Liver (tissue), 9 donors: ENCODE data around the gene STX12. TPM values are rescaled to one million over a fixed set of nuclear protein-coding genes. Genes with fewer than 3 reads are reported as not detected.

Experiments
- DNase-seq: peaks from one replicate; pipeline ENCODE4 v3.0.0-alpha.2; 2017; ENCODE audit warnings: low spot score
- H3K27ac ChIP-seq, 2 donors: one replicate each; pipeline ENCODE4 v1.7.0; 2013; ENCODE audit warnings: inconsistent platforms in 2 of 2, low read length in 2 of 2, control low read depth in 1 of 2, low read depth in 1 of 2, mild to moderate bottlenecking in 1 of 2
- H3K27me3 ChIP-seq, 4 donors: one replicate each; pipeline versions ENCODE4 v1.6.1 to v1.7.0; 2013; ENCODE audit warnings: low read length in 3 of 4, inconsistent platforms in 1 of 4, mild to moderate bottlenecking in 1 of 4, moderate library complexity in 1 of 4; ENCODE audit not compliant: control insufficient read depth in 4 of 4, insufficient read depth in 4 of 4
- H3K36me3 ChIP-seq, 4 donors: one replicate each; pipeline versions ENCODE4 v1.6.1 to v1.7.0; 2013; ENCODE audit warnings: low read length in 3 of 4, mild to moderate bottlenecking in 3 of 4, low read depth in 1 of 4, moderate library complexity in 1 of 4; ENCODE audit not compliant: control insufficient read depth in 4 of 4, insufficient read depth in 3 of 4
- H3K4me1 ChIP-seq, 4 donors: one replicate each; pipeline versions ENCODE4 v1.6.1 to v1.7.0; 2013; ENCODE audit warnings: low read length in 3 of 4, mild to moderate bottlenecking in 3 of 4, moderate library complexity in 1 of 4; ENCODE audit not compliant: control insufficient read depth in 4 of 4, insufficient read depth in 4 of 4
- H3K4me3 ChIP-seq, 3 donors: one replicate each; pipeline versions ENCODE4 v1.6.1 to v1.7.0; 2013; ENCODE audit warnings: low read length in 3 of 3, control low read depth in 1 of 3, low read depth in 1 of 3, mild to moderate bottlenecking in 1 of 3
- H3K9ac ChIP-seq, 2 donors: one replicate each; pipeline ENCODE4 v1.7.0; 2013; ENCODE audit warnings: low read length in 2 of 2, mild to moderate bottlenecking in 2 of 2, moderate library complexity in 2 of 2, control low read depth in 1 of 2, low read depth in 1 of 2
- H3K9me3 ChIP-seq, 4 donors: one replicate each; pipeline versions ENCODE4 v1.6.1 to v1.7.0; 2013; ENCODE audit warnings: low read length in 3 of 4; ENCODE audit not compliant: control insufficient read depth in 4 of 4
- EGR1 ChIP-seq, 2 donors: IDR thresholded peaks; 2 replicates each; pipeline ENCODE4 v1.6.1; 2016 to 2018; ENCODE audit warnings: antibody characterized with exemption in 2 of 2, low read depth in 2 of 2
- FOXA1 ChIP-seq: IDR thresholded peaks from 2 replicates; pipeline ENCODE4 v1.6.1; 2016; ENCODE audit warnings: antibody characterized with exemption
- FOXA2 ChIP-seq: IDR thresholded peaks from 2 replicates; pipeline ENCODE4 v1.6.1; 2016; ENCODE audit warnings: antibody characterized with exemption
- GABPA ChIP-seq, 2 donors: IDR thresholded peaks in 1 of 2; conservative IDR thresholded peaks in 1 of 2; 2 replicates each; pipeline ENCODE4 v1.6.1; 2016; ENCODE audit warnings: antibody characterized with exemption in 2 of 2, mild to moderate bottlenecking in 1 of 2, moderate library complexity in 1 of 2
- HNF4A ChIP-seq, 2 donors: conservative IDR thresholded peaks; 2 replicates each; pipeline ENCODE4 v1.6.1; 2016; ENCODE audit warnings: antibody characterized with exemption in 2 of 2, mild to moderate bottlenecking in 2 of 2
- HNF4G ChIP-seq: IDR thresholded peaks from 2 replicates; pipeline ENCODE4 v1.6.1; 2016; ENCODE audit warnings: antibody characterized with exemption
- JUND ChIP-seq, 2 donors: IDR thresholded peaks; 2 replicates each; pipeline ENCODE4 v1.6.1; 2016; ENCODE audit warnings: antibody characterized with exemption in 2 of 2
- RAD21 ChIP-seq, 2 donors: IDR thresholded peaks; 2 replicates each; pipeline ENCODE4 v1.6.1; 2016; ENCODE audit warnings: antibody characterized with exemption in 2 of 2, mild to moderate bottlenecking in 2 of 2
- RXRA ChIP-seq, 2 donors: IDR thresholded peaks; 2 replicates each; pipeline ENCODE4 v1.6.1; 2017 to 2018; ENCODE audit warnings: antibody characterized with exemption in 2 of 2, mild to moderate bottlenecking in 1 of 2
- SP1 ChIP-seq: IDR thresholded peaks from 2 replicates; pipeline ENCODE4 v1.6.1; 2018; ENCODE audit warnings: antibody characterized with exemption, mild to moderate bottlenecking
- TAF1 ChIP-seq: conservative IDR thresholded peaks from 2 replicates; pipeline ENCODE4 v1.6.1; 2016; ENCODE audit warnings: antibody characterized with exemption, mild to moderate bottlenecking
- YY1 ChIP-seq: IDR thresholded peaks from 2 replicates; pipeline ENCODE4 v1.6.1; 2016; ENCODE audit warnings: antibody characterized with exemption, mild to moderate bottlenecking
- WGBS: extraction: QIAGEN DNeasy Blood & Tissue Kit; methylation state at CpG from one replicate; pipeline ENCODE4 v1.1.7; 2013; 5-methylcytosine and 5-hydroxymethylcytosine counted together
- polyA plus RNA-seq, 2 donors: library from polyadenylated mRNA; stranded (reverse) in 1 of 2; unstranded in 1 of 2; fragments of 200-250 nt in 1 of 2; fragments of >200 nt in 1 of 2; fragmentation: Nextera tagmentation in 1 of 2; extraction: Ambion mirVana in 1 of 2; gene quantifications; one replicate each; pipeline versions ENCODE4 v1.2.1 to v1.2.3, GENCODE V29; 2013 to 2015
- total RNA-seq, 2 donors: library from RNA; depleted of rRNA; stranded (reverse); fragments of >200 nt; gene quantifications; one replicate each; pipeline ENCODE4 v1.2.3, GENCODE V29; 2014
- TF ChIP-seq, protein P1 (sequence below): fragments of 150-350 bp; IDR thresholded peaks from 2 replicates; pipeline ENCODE4 v1.5.1; 2017; ENCODE audit warnings: improper control_type of control experiment, low read depth, low read length; ENCODE audit not compliant: missing input control
- TF ChIP-seq, protein P2 (sequence below): IDR thresholded peaks from 2 replicates; pipeline ENCODE4 v1.6.1; 2016; ENCODE audit warnings: antibody characterized with exemption
- TF ChIP-seq, protein P3 (sequence below): IDR thresholded peaks from 2 replicates; pipeline ENCODE4 v1.6.1; 2016; ENCODE audit warnings: antibody characterized with exemption, mild to moderate bottlenecking
- TF ChIP-seq, protein P4 (sequence below): IDR thresholded peaks from 2 replicates; pipeline ENCODE4 v1.6.1; 2016; ENCODE audit warnings: antibody characterized with exemption
- donor health status: healthy.
- donor health status: healthy.
- donor health status: healthy.
- donor health status: healthy.
- donor health status: healthy.

Gene STX12
- total and polyA plus RNA-seq, 4 donors: 10.0 to 23.3 (median 13.7) TPM

DNA sequence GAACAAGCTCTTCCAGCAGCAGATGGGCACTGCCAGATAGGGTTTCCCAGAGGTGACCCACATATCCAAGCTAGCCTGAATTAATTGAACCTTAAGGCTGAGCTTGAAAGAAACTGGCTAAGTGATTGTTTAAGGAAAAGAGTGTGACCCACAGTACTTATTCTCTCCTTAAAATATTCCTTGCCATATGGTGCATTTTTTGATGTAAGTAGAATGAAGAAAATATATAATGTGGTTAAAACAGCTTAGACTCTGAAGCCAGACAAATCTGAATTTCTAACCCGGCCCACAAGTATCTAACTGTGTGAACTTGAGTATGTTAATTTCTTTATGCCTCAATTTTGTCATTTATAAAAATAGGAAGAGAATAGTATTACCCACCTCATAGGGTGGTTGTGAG, 62.5 kb downstream of the STX12 start:
- H3K27me3 ChIP-seq: no peaks in the 10 kb centered on the region
- DNase-seq: no peak
- WGBS: 99% methylated on average over 1 of the region's 1 CpG
- no peak for TF ChIP-seq RAD21 (IDR thresholded peaks at IDR 0.05)
- no peak for TF ChIP-seq EGR1 (IDR thresholded peaks at IDR 0.05; ENCODE audit: low read depth in 2 of 2)
- no peak for TF ChIP-seq RXRA (IDR thresholded peaks at IDR 0.05)
- TF ChIP-seq GABPA (IDR thresholded peaks at IDR 0.05 in 1 of 2, conservative IDR thresholded peaks at IDR 0.05 in 1 of 2): no peak
- TF ChIP-seq, protein P1, sequence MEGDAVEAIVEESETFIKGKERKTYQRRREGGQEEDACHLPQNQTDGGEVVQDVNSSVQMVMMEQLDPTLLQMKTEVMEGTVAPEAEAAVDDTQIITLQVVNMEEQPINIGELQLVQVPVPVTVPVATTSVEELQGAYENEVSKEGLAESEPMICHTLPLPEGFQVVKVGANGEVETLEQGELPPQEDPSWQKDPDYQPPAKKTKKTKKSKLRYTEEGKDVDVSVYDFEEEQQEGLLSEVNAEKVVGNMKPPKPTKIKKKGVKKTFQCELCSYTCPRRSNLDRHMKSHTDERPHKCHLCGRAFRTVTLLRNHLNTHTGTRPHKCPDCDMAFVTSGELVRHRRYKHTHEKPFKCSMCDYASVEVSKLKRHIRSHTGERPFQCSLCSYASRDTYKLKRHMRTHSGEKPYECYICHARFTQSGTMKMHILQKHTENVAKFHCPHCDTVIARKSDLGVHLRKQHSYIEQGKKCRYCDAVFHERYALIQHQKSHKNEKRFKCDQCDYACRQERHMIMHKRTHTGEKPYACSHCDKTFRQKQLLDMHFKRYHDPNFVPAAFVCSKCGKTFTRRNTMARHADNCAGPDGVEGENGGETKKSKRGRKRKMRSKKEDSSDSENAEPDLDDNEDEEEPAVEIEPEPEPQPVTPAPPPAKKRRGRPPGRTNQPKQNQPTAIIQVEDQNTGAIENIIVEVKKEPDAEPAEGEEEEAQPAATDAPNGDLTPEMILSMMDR: no peak
- TF ChIP-seq HNF4A (conservative IDR thresholded peaks at IDR 0.05): no peak
- TF ChIP-seq FOXA1: no peak
- TF ChIP-seq FOXA2: no peak
- no peak for TF ChIP-seq HNF4G
- TF ChIP-seq, protein P2, sequence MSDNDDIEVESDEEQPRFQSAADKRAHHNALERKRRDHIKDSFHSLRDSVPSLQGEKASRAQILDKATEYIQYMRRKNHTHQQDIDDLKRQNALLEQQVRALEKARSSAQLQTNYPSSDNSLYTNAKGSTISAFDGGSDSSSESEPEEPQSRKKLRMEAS: no peak
- TF ChIP-seq, protein P3, sequence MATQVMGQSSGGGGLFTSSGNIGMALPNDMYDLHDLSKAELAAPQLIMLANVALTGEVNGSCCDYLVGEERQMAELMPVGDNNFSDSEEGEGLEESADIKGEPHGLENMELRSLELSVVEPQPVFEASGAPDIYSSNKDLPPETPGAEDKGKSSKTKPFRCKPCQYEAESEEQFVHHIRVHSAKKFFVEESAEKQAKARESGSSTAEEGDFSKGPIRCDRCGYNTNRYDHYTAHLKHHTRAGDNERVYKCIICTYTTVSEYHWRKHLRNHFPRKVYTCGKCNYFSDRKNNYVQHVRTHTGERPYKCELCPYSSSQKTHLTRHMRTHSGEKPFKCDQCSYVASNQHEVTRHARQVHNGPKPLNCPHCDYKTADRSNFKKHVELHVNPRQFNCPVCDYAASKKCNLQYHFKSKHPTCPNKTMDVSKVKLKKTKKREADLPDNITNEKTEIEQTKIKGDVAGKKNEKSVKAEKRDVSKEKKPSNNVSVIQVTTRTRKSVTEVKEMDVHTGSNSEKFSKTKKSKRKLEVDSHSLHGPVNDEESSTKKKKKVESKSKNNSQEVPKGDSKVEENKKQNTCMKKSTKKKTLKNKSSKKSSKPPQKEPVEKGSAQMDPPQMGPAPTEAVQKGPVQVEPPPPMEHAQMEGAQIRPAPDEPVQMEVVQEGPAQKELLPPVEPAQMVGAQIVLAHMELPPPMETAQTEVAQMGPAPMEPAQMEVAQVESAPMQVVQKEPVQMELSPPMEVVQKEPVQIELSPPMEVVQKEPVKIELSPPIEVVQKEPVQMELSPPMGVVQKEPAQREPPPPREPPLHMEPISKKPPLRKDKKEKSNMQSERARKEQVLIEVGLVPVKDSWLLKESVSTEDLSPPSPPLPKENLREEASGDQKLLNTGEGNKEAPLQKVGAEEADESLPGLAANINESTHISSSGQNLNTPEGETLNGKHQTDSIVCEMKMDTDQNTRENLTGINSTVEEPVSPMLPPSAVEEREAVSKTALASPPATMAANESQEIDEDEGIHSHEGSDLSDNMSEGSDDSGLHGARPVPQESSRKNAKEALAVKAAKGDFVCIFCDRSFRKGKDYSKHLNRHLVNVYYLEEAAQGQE: no peak
- no peak for TF ChIP-seq YY1
- TF ChIP-seq JUND (IDR thresholded peaks at IDR 0.05): no peak
- TF ChIP-seq, protein P4, sequence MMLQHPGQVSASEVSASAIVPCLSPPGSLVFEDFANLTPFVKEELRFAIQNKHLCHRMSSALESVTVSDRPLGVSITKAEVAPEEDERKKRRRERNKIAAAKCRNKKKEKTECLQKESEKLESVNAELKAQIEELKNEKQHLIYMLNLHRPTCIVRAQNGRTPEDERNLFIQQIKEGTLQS: no peak
- no peak for TF ChIP-seq SP1
- H3K27ac ChIP-seq: no peak overlapping the region
- H3K4me3 ChIP-seq: no peak overlapping the region
- H3K9ac ChIP-seq: no peak overlapping the region
- H3K9me3 ChIP-seq: no peaks in the 10 kb centered on the region
- peaks cover 2 to 27% (median 18%) of the 10 kb centered on the region in 4 donors for H3K36me3 ChIP-seq
- H3K4me1 ChIP-seq: peaks cover 0 to 17% (median 13%) of the 10 kb centered on the region in 4 donors

DNA sequence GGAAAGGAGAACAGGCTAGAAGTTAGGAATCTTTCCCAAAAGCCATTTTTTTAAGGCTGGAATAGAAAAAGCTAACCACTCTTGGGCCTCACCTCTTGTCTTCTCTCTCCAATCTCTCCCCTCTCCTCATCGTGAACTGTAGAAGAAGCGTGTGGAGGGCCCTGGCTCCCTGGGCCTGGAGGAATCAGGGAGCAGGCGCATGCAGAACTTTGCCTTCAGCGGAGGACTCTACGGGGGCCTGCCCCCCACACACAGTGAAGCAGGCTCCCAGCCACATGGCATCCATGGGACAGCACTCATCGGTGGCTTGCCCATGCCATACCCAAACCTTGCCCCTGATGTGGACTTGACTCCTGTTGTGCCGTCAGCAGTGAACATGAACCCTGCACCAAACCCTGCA, 76.9 kb downstream of the STX12 start:
- 99% methylated on average over 7 of the region's 7 CpGs for WGBS

More for the DNA sequence above, 76.9 kb downstream of the STX12 start:
- Histone ChIP-seq H3K4me3 (no peak overlapping the region), H3K27me3 (no peaks in the 10 kb centered on the region), H3K9ac (no peak overlapping the region), H3K36me3 (peaks cover 10 to 52% (median 40%) of the 10 kb centered on the region in 4 donors), H3K27ac (no peak overlapping the region), H3K9me3 (no peaks in the 10 kb centered on the region), H3K4me1 (no peaks in the 10 kb centered on the region)
- no peak for TF ChIP-seq JUND (IDR thresholded peaks at IDR 0.05)
- no peak for TF ChIP-seq TAF1
- TF ChIP-seq EGR1 (IDR thresholded peaks at IDR 0.05; ENCODE audit: low read depth in 2 of 2): no peak
- TF ChIP-seq, protein P4: no peak
- TF ChIP-seq, protein P3: no peak
- TF ChIP-seq SP1: no peak
- TF ChIP-seq RXRA (IDR thresholded peaks at IDR 0.05): no peak
- no peak for DNase-seq
